ENCODE results near the gene CCT3.

Gene CCT3

GRCh38 chr1:156260896-156261295 is 77.2 kb downstream of the CCT3 start:
- TF ChIP-seq ZNF274 (IDR thresholded peaks at IDR 0.05; ENCODE audit: low read depth, low read length) = no peak
- H3K4me3 ChIP-seq (ENCODE audit: low read length) = no peak overlapping the region

- no peak for TF ChIP-seq ZNF274 (IDR thresholded peaks at IDR 0.05; ENCODE audit: low read depth, low read length)
- H3K4me3 ChIP-seq (ENCODE audit: low read length) = no peak overlapping the region
Measured at GRCh38 chr1:156259805-156260204, 78.3 kb downstream of the CCT3 start.
